Measurements from ENCODE around the gene RIMS1.
"Not testable (repeated sequence)": the region's sequence is repeated elsewhere in the genome, so short reads cannot be mapped to it uniquely, and the experiment has no call there.

The RIMS1 gene

GRCh38 chr6:72321788-72322187 lies 435.4 kb downstream of the RIMS1 start:
- TF ChIP-seq ZFP3 (CRISPR knock-in tag; IDR thresholded peaks at IDR 0.05) (no peak), TOX (CRISPR knock-in tag; IDR thresholded peaks at IDR 0.05; ENCODE audit: borderline replicate concordance) (no peak), ISL1 (CRISPR knock-in tag; IDR thresholded peaks at IDR 0.05) (no peak), PPARA (CRISPR knock-in tag; IDR thresholded peaks at IDR 0.05; ENCODE audit: borderline replicate concordance) (no peak), PATZ1 (CRISPR knock-in tag; IDR thresholded peaks at IDR 0.05; ENCODE audit: borderline replicate concordance) (no peak), POU6F1 (CRISPR knock-in tag; IDR thresholded peaks at IDR 0.05; ENCODE audit: borderline replicate concordance, low read depth) (no peak), CREB5 (CRISPR knock-in tag; IDR thresholded peaks at IDR 0.05; ENCODE audit: low read depth) (no peak), SNAI2 (CRISPR knock-in tag; IDR thresholded peaks at IDR 0.05) (no peak), TCF4 (CRISPR knock-in tag; IDR thresholded peaks at IDR 0.05; ENCODE audit: borderline replicate concordance) (no peak), ARNTL (CRISPR knock-in tag; IDR thresholded peaks at IDR 0.05; ENCODE audit: borderline replicate concordance, low read depth) (no peak), ZNF565 (CRISPR knock-in tag; conservative IDR thresholded peaks at IDR 0.05; ENCODE audit: low read depth) (no peak), RARB (CRISPR knock-in tag; IDR thresholded peaks at IDR 0.05) (no peak)
- peak; percentile 91 for ATAC-seq

- ATAC-seq, result peak; percentile 50
- TF ChIP-seq GLIS3 (CRISPR knock-in tag; IDR thresholded peaks at IDR 0.05), result no peak
- TF ChIP-seq SNAI2 (CRISPR knock-in tag; IDR thresholded peaks at IDR 0.05), result no peak
Measured at GRCh38 chr6:72322771-72323170, 436.4 kb downstream of the RIMS1 start.

- ATAC-seq, result no peak
- TF ChIP-seq SNAI2 (CRISPR knock-in tag; IDR thresholded peaks at IDR 0.05), result no peak
- TF ChIP-seq PATZ1 (CRISPR knock-in tag; IDR thresholded peaks at IDR 0.05; ENCODE audit: borderline replicate concordance), result no peak
Measured at GRCh38 chr6:72324591-72324990, 438.2 kb downstream of the RIMS1 start.

GRCh38 chr6:72328775-72329174 lies 442.4 kb downstream of the RIMS1 start:
- no peak for ATAC-seq
- no peak for TF ChIP-seq ZNF8 (CRISPR knock-in tag; IDR thresholded peaks at IDR 0.05)
- no peak for TF ChIP-seq PATZ1 (CRISPR knock-in tag; IDR thresholded peaks at IDR 0.05; ENCODE audit: borderline replicate concordance)

- not testable (repeated sequence) for ATAC-seq
Measured at GRCh38 chr6:72335203-72335602, 448.9 kb downstream of the RIMS1 start.

- TF ChIP-seq BACH2 (CRISPR knock-in tag; IDR thresholded peaks at IDR 0.05; ENCODE audit: borderline replicate concordance) (no peak), ARNTL (CRISPR knock-in tag; IDR thresholded peaks at IDR 0.05; ENCODE audit: borderline replicate concordance, low read depth) (no peak), TOX (CRISPR knock-in tag; IDR thresholded peaks at IDR 0.05; ENCODE audit: borderline replicate concordance) (no peak), POU6F1 (CRISPR knock-in tag; IDR thresholded peaks at IDR 0.05; ENCODE audit: borderline replicate concordance, low read depth) (no peak), ZNF70 (CRISPR knock-in tag; IDR thresholded peaks at IDR 0.05) (no peak), ESRRG (CRISPR knock-in tag; IDR thresholded peaks at IDR 0.05) (no peak), TCF4 (CRISPR knock-in tag; IDR thresholded peaks at IDR 0.05; ENCODE audit: borderline replicate concordance) (no peak), ZNF8 (CRISPR knock-in tag; IDR thresholded peaks at IDR 0.05) (no peak), PPARA (CRISPR knock-in tag; IDR thresholded peaks at IDR 0.05; ENCODE audit: borderline replicate concordance) (no peak), GLIS3 (CRISPR knock-in tag; IDR thresholded peaks at IDR 0.05) (no peak), RARB (CRISPR knock-in tag; IDR thresholded peaks at IDR 0.05) (no peak), ISL1 (CRISPR knock-in tag; IDR thresholded peaks at IDR 0.05) (no peak), ZFP3 (CRISPR knock-in tag; IDR thresholded peaks at IDR 0.05) (no peak), SNAI2 (CRISPR knock-in tag; IDR thresholded peaks at IDR 0.05) (no peak), ZNF565 (CRISPR knock-in tag; conservative IDR thresholded peaks at IDR 0.05; ENCODE audit: low read depth) (no peak), CSRNP3 (CRISPR knock-in tag; IDR thresholded peaks at IDR 0.05) (no peak)
- no peak for ATAC-seq
Measured at GRCh38 chr6:72348926-72349325, 462.6 kb downstream of the RIMS1 start.
